ENCODE data around the gene ASXL2.

ASXL2 gene

GRCh38 chr2:25794544-25795276 is 83.6 kb downstream of the ASXL2 start:
- DNase-seq = no peak

- DNase-seq = no peak
These were observed 88.1 kb downstream of the ASXL2 start for GRCh38 chr2:25790074-25790790.

GRCh38 chr2:25788457-25788856 is 89.8 kb downstream of the ASXL2 start:
- DNase-seq = no peak

- DNase-seq = no peak
These were observed 91.3 kb downstream of the ASXL2 start for GRCh38 chr2:25787020-25787419.

GRCh38 chr2:25784404-25784803 is 93.9 kb downstream of the ASXL2 start:
- no peak for DNase-seq

- DNase-seq = no peak
These were observed 101.2 kb downstream of the ASXL2 start for GRCh38 chr2:25777077-25777476.

- no peak for DNase-seq
These were observed 106.2 kb downstream of the ASXL2 start for GRCh38 chr2:25772078-25772477.

- no peak for DNase-seq
These were observed 114.7 kb downstream of the ASXL2 start for GRCh38 chr2:25763575-25763974.

GRCh38 chr2:25760297-25760696 is 118.0 kb downstream of the ASXL2 start:
- DNase-seq = no peak

GRCh38 chr2:25758348-25758747 is 119.9 kb downstream of the ASXL2 start:
- no peak for DNase-seq

GRCh38 chr2:25757906-25758305 is 120.4 kb downstream of the ASXL2 start:
- DNase-seq = no peak

- no peak for DNase-seq
These were observed 121.8 kb downstream of the ASXL2 start for GRCh38 chr2:25756536-25756935.

GRCh38 chr2:25749676-25750075 is 128.6 kb downstream of the ASXL2 start:
- DNase-seq = no peak

- DNase-seq = no peak
These were observed 134.2 kb downstream of the ASXL2 start for GRCh38 chr2:25744055-25744454.

GRCh38 chr2:25743132-25743830 is 135.0 kb downstream of the ASXL2 start:
- DNase-seq = no peak

GRCh38 chr2:25742501-25742900 is 135.8 kb downstream of the ASXL2 start:
- no peak for DNase-seq

- no peak for DNase-seq
These were observed 137.4 kb downstream of the ASXL2 start for GRCh38 chr2:25740810-25741381.

GRCh38 chr2:25738383-25739343 is 139.6 kb downstream of the ASXL2 start:
- no peak for DNase-seq

- DNase-seq = no peak
These were observed 141.3 kb downstream of the ASXL2 start for GRCh38 chr2:25736899-25737515.

- DNase-seq = no peak
These were observed 142.5 kb downstream of the ASXL2 start for GRCh38 chr2:25735835-25736234.

- no peak for DNase-seq
These were observed 149.7 kb downstream of the ASXL2 start for GRCh38 chr2:25728559-25728958.

- no peak for DNase-seq
These were observed 151.8 kb downstream of the ASXL2 start for GRCh38 chr2:25726522-25726921.

Data from HCEC 1CT (cell line).